ENCODE results near the gene LRRC23. TPM values are rescaled to one million over a fixed set of nuclear protein-coding genes. Genes with fewer than 3 reads are reported as not detected.

The LRRC23 gene
- total and polyA plus RNA-seq, 2 of the 4 experiments (the other 2 are of a cell fraction), result 11.1 to 11.4 TPM

DNA sequence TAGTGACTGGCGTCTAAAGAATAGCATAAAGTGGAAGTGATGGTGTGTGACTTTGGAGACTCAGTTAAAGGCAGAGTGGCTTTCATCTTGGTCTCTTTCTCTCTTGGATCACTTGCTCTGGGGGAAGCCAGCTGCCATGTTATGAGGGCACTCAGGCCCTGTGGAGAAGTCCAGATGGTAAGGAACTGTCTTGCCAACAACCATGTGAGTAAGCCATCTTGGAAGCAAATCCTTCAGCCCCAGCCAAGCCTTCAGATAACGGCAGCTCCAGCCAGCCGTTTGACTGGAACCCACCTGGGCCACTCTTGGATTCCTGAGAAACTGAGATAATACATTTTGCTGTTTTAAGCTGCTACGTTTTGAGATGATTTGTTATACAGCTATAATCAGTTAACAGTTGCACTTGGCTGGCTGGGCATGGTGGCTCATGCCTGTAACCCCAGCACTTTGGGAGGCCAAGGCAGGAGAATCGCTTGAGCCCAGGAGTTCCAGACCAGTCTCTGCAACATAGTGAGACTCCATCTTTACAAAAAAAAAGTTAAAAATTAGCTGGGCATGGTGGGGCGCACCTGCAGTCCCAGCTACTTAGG is 7.7 kb upstream of the LRRC23 start:
- no peak for TF ChIP-seq RAD21 (IDR thresholded peaks at IDR 0.05; ENCODE audit: low read length)
- no peak for TF ChIP-seq NFE2L2 (IDR thresholded peaks at IDR 0.05; ENCODE audit: low read depth, low read length)
- TF ChIP-seq, protein P1, sequence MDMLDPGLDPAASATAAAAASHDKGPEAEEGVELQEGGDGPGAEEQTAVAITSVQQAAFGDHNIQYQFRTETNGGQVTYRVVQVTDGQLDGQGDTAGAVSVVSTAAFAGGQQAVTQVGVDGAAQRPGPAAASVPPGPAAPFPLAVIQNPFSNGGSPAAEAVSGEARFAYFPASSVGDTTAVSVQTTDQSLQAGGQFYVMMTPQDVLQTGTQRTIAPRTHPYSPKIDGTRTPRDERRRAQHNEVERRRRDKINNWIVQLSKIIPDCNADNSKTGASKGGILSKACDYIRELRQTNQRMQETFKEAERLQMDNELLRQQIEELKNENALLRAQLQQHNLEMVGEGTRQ (IDR thresholded peaks at IDR 0.05; ENCODE audit: low read depth, low read length), result no peak
- TF ChIP-seq SMC3 (IDR thresholded peaks at IDR 0.05; ENCODE audit: low read depth, low read length), result no peak
- no peak for TF ChIP-seq FOS (IDR thresholded peaks at IDR 0.05; ENCODE audit: low read depth, low read length)
- TF ChIP-seq MXI1 (IDR thresholded peaks at IDR 0.05; ENCODE audit: borderline replicate concordance, low read depth, low read length), result no peak
- TF ChIP-seq, protein P2, sequence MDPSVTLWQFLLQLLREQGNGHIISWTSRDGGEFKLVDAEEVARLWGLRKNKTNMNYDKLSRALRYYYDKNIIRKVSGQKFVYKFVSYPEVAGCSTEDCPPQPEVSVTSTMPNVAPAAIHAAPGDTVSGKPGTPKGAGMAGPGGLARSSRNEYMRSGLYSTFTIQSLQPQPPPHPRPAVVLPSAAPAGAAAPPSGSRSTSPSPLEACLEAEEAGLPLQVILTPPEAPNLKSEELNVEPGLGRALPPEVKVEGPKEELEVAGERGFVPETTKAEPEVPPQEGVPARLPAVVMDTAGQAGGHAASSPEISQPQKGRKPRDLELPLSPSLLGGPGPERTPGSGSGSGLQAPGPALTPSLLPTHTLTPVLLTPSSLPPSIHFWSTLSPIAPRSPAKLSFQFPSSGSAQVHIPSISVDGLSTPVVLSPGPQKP (IDR thresholded peaks at IDR 0.05; ENCODE audit: borderline replicate concordance, low read depth, low read length), result no peak
- no peak for TF ChIP-seq POLR2A (IDR thresholded peaks at IDR 0.05; ENCODE audit: low read depth, low read length)
- TF ChIP-seq BHLHE40 (IDR thresholded peaks at IDR 0.05; ENCODE audit: low read depth, low read length), result no peak
- no peak for TF ChIP-seq MAFK (IDR thresholded peaks at IDR 0.05; ENCODE audit: low read depth, low read length)
- no peak for TF ChIP-seq CEBPB (IDR thresholded peaks at IDR 0.05; ENCODE audit: low read depth, low read length)
- TF ChIP-seq, protein P3, sequence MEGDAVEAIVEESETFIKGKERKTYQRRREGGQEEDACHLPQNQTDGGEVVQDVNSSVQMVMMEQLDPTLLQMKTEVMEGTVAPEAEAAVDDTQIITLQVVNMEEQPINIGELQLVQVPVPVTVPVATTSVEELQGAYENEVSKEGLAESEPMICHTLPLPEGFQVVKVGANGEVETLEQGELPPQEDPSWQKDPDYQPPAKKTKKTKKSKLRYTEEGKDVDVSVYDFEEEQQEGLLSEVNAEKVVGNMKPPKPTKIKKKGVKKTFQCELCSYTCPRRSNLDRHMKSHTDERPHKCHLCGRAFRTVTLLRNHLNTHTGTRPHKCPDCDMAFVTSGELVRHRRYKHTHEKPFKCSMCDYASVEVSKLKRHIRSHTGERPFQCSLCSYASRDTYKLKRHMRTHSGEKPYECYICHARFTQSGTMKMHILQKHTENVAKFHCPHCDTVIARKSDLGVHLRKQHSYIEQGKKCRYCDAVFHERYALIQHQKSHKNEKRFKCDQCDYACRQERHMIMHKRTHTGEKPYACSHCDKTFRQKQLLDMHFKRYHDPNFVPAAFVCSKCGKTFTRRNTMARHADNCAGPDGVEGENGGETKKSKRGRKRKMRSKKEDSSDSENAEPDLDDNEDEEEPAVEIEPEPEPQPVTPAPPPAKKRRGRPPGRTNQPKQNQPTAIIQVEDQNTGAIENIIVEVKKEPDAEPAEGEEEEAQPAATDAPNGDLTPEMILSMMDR (conservative IDR thresholded peaks at IDR 0.05; ENCODE audit: low read depth, low read length), result no peak
- TF ChIP-seq RFX5 (IDR thresholded peaks at IDR 0.05; ENCODE audit: low read depth, low read length), result no peak
- no peak for TF ChIP-seq CHD1 (IDR thresholded peaks at IDR 0.05; ENCODE audit: low read depth, low read length)
- Histone ChIP-seq H3K18ac (ENCODE audit: low read depth, low read length) (no peak overlapping the region), H3K9ac (ENCODE audit: low read depth, low read length) (no peak overlapping the region), H2BK120ac (ENCODE audit: low read depth, low read length) (no peak overlapping the region), H3K4me3 (ENCODE audit: insufficient read depth, low read depth, low read length) (no peak overlapping the region), H3K79me1 (ENCODE audit: low read depth in 1 of 2, low read length in 2 of 2) (0 out of 4 replicates have a peak, but pooled peaks cover 0 to 9% of the 10 kb centered on the region in 2 experiments), H3K36me3 (ENCODE audit: control insufficient read depth, insufficient read depth, low read length) (no peaks in the 10 kb centered on the region), H3K23ac (ENCODE audit: low read depth, low read length) (no peak overlapping the region), H2BK15ac (ENCODE audit: low read depth, low read length) (peak overlapping the region; percentile 38; the same call in 1 of the 3 replicates), H2BK20ac (ENCODE audit: low read depth, low read length) (0 out of 2 replicates have a peak overlapping the region, but pooled peaks have one; percentile 26), H3K4me1 (ENCODE audit: control insufficient read depth, insufficient read depth, low read length) (peaks cover 3% of the 10 kb centered on the region), H3K9me1 (ENCODE audit: insufficient read depth, low read length) (no peaks in the 10 kb centered on the region), H3K27ac (ENCODE audit: insufficient read depth, low read length) (no peak overlapping the region), H4K91ac (ENCODE audit: insufficient read depth, low read depth, low read length) (peak overlapping the region; percentile 23; the same call in 1 of the 2 replicates), H2AK5ac (ENCODE audit: low read depth, low read length) (no peak overlapping the region), H3K27me3 (ENCODE audit: control insufficient read depth, insufficient read depth, low read length) (no peaks in the 10 kb centered on the region), H3K14ac (replicated peaks; ENCODE audit: low read depth, low read length) (no peak overlapping the region), H3K9me3 (ENCODE audit: control insufficient read depth, insufficient read depth, low read length) (no peaks in the 10 kb centered on the region), H2BK5ac (ENCODE audit: low read depth, low read length, poor library complexity, severe bottlenecking) (peak overlapping the region; percentile 36), H4K5ac (ENCODE audit: low read depth, low read length) (no peak overlapping the region), H2AFZ (replicated peaks; ENCODE audit: low read length, poor library complexity) (peak overlapping the region; percentile 47), H3K4me2 (ENCODE audit: low read depth, low read length) (peak overlapping the region; percentile 52; the same call in 1 of the 2 replicates), H4K8ac (ENCODE audit: low read depth in 2 of 2, low read length in 2 of 2) (no peak overlapping the region), H3K4ac (ENCODE audit: low read depth, low read length) (peak overlapping the region; percentile 24; the same call in 1 of the 2 replicates), H2AK9ac (replicated peaks; ENCODE audit: low read depth, low read length, poor library complexity) (no peak overlapping the region), H3K56ac (ENCODE audit: extremely low read depth, insufficient read depth, low read length) (no peak overlapping the region), H4K20me1 (ENCODE audit: insufficient read depth, low read length) (no peaks in the 10 kb centered on the region)
- DNase-seq (no peak), ATAC-seq (ENCODE audit: low read depth) (no peak)
- 80% methylated on average over 1 of the region's 6 CpGs; no CpG with 5 or more reads in 1 of the 2 experiments for WGBS, 2 experiments (ENCODE audit: extremely low coverage in 2 of 2, insufficient read length in 1 of 2)
- intact Hi-C loops (cut with micrococcal nuclease), result no loop called here
- ChIA-PET POLR2A (ENCODE audit: unreplicated experiment) (no interaction called here), CTCF (interaction anchor here (0.7 kb wide), 1 partner anchor 24 kb away, joined by 5 read pairs; the partner anchor contains the start of gene SPSB2)
- BruUV-seq (replicated peaks), result no TSS peak
- dilution Hi-C loops (cut with HindIII; ENCODE audit: low sequenced_read_pairs, unreplicated experiment), result no loop called here
- in situ Hi-C loops (cut with MboI; ENCODE audit: low sequenced_read_pairs), result no loop called here
